Uterus (tissue), 2 donors: ENCODE data around the gene CAMTA1.

Source experiments
- POLR2A ChIP-seq, 2 donors: fragments of 450-650 bp; IDR thresholded peaks; one replicate each; pipeline ENCODE4 v1.6.1; 2016; ENCODE audit warnings: antibody characterized with exemption in 2 of 2, mild to moderate bottlenecking in 1 of 2, moderate library complexity in 1 of 2
- TF ChIP-seq, protein P1 (sequence below), 4 experiments: fragments of 200-600 bp in 2 of 4; fragments of 450-650 bp in 2 of 4; sonication (generic) in 2 of 4; IDR thresholded peaks; one replicate each; pipeline ENCODE4 v1.5.1; 2016 to 2019; ENCODE audit warnings: antibody characterized with exemption in 4 of 4, mild to moderate bottlenecking in 2 of 4, moderate library complexity in 1 of 4

DNA sequence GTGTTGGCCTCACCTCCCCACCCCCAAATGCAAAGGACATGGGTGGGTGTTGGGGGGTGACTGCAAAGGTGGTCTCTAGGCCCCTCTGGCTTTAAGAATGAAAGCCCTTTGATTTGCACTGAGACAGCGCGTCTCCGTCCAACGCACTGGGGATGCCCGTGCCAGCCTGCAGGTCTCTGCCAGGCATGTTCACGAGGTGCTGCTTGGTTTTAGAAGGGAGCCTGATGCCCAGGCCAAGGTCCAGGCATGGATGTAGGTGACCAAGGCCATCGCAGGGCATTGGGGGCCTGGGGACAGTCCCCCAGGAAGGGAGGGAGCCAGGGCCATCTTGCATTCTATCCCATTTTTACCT lies 622.3 kb downstream of the CAMTA1 start:
- TF ChIP-seq, protein P1, sequence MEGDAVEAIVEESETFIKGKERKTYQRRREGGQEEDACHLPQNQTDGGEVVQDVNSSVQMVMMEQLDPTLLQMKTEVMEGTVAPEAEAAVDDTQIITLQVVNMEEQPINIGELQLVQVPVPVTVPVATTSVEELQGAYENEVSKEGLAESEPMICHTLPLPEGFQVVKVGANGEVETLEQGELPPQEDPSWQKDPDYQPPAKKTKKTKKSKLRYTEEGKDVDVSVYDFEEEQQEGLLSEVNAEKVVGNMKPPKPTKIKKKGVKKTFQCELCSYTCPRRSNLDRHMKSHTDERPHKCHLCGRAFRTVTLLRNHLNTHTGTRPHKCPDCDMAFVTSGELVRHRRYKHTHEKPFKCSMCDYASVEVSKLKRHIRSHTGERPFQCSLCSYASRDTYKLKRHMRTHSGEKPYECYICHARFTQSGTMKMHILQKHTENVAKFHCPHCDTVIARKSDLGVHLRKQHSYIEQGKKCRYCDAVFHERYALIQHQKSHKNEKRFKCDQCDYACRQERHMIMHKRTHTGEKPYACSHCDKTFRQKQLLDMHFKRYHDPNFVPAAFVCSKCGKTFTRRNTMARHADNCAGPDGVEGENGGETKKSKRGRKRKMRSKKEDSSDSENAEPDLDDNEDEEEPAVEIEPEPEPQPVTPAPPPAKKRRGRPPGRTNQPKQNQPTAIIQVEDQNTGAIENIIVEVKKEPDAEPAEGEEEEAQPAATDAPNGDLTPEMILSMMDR (IDR thresholded peaks at IDR 0.05), result no peak
- no peak for TF ChIP-seq POLR2A (IDR thresholded peaks at IDR 0.05)
